Measurements from ENCODE around the gene CNNM2. TPM values are rescaled to one million over a fixed set of nuclear protein-coding genes. Genes with fewer than 3 reads are reported as not detected.

The CNNM2 gene
- total RNA-seq, 2 donors from 2014 or later, result 13.4 to 18.9 TPM

- intact Hi-C loops (cut with DNase I), result no loop called here
- no peak overlapping the region for H3K27ac ChIP-seq
- no peak for DNase-seq (ENCODE audit: low spot score)
- TF ChIP-seq POLR2A (IDR thresholded peaks at IDR 0.05) (no peak), CTCF (IDR thresholded peaks at IDR 0.05) (no peak), POLR2AphosphoS5 (IDR thresholded peaks at IDR 0.05) (no peak)
- H3K9me3 ChIP-seq, result no peaks in the 10 kb centered on the region
- H3K36me3 ChIP-seq, result peaks cover 5 to 8% of the 10 kb centered on the region in 2 donors
- H3K27me3 ChIP-seq (replicated peaks; ENCODE audit: insufficient read depth), result no peaks in the 10 kb centered on the region
- no peaks in the 10 kb centered on the region for H3K4me1 ChIP-seq (replicated peaks)
- no peak overlapping the region for H3K4me3 ChIP-seq
Observed at GRCh38 chr10:103098240-103098639, 180.1 kb downstream of the CNNM2 start.

- no peaks in the 10 kb centered on the region for H3K36me3 ChIP-seq
Observed at GRCh38 chr10:103100620-103101019, 182.5 kb downstream of the CNNM2 start.

GRCh38 chr10:103102195-103102594, 184.1 kb downstream of the CNNM2 start:
- no peak overlapping the region for H3K27ac ChIP-seq
- TF ChIP-seq POLR2A (IDR thresholded peaks at IDR 0.05) (no peak), POLR2AphosphoS5 (IDR thresholded peaks at IDR 0.05) (no peak), CTCF (IDR thresholded peaks at IDR 0.05) (no peak)
- H3K9me3 ChIP-seq, result no peaks in the 10 kb centered on the region
- H3K36me3 ChIP-seq, result no peaks in the 10 kb centered on the region
- H3K4me1 ChIP-seq (replicated peaks), result no peaks in the 10 kb centered on the region
- intact Hi-C loops (cut with DNase I), result no loop called here
- H3K27me3 ChIP-seq (replicated peaks; ENCODE audit: insufficient read depth), result no peaks in the 10 kb centered on the region
- H3K4me3 ChIP-seq, result no peak overlapping the region
- DNase-seq (ENCODE audit: low spot score), result no peak
- 94% methylated on average over 3 of the region's 3 CpGs for WGBS

More at GRCh38 chr10:103100620-103101019, 182.5 kb downstream of the CNNM2 start:
- WGBS, result 71% methylated on average over 2 of the region's 2 CpGs
- no peaks in the 10 kb centered on the region for H3K9me3 ChIP-seq
- no peaks in the 10 kb centered on the region for H3K4me1 ChIP-seq (replicated peaks)
- no peak for DNase-seq (ENCODE audit: low spot score)
- intact Hi-C loops (cut with DNase I), result no loop called here
- H3K27ac ChIP-seq, result no peak overlapping the region
- H3K27me3 ChIP-seq (replicated peaks; ENCODE audit: insufficient read depth), result no peaks in the 10 kb centered on the region
- H3K4me3 ChIP-seq, result no peak overlapping the region
- TF ChIP-seq POLR2AphosphoS5 (IDR thresholded peaks at IDR 0.05) (no peak), CTCF (IDR thresholded peaks at IDR 0.05) (no peak), POLR2A (IDR thresholded peaks at IDR 0.05) (no peak)

GRCh38 chr10:103103989-103104388, 185.9 kb downstream of the CNNM2 start:
- TF ChIP-seq POLR2A (IDR thresholded peaks at IDR 0.05) (no peak), CTCF (IDR thresholded peaks at IDR 0.05) (no peak), POLR2AphosphoS5 (IDR thresholded peaks at IDR 0.05) (no peak)
- Histone ChIP-seq H3K27me3 (replicated peaks; ENCODE audit: insufficient read depth) (no peaks in the 10 kb centered on the region), H3K36me3 (no peaks in the 10 kb centered on the region), H3K9me3 (no peaks in the 10 kb centered on the region), H3K27ac (no peak overlapping the region), H3K4me1 (replicated peaks) (no peaks in the 10 kb centered on the region), H3K4me3 (no peak overlapping the region)
- DNase-seq (ENCODE audit: low spot score), result no peak
- 84% methylated on average over 2 of the region's 2 CpGs for WGBS
- intact Hi-C loops (cut with DNase I), result no loop called here

- Histone ChIP-seq H3K36me3 (no peaks in the 10 kb centered on the region), H3K9me3 (no peaks in the 10 kb centered on the region), H3K4me1 (replicated peaks) (no peaks in the 10 kb centered on the region), H3K27ac (no peak overlapping the region), H3K4me3 (no peak overlapping the region), H3K27me3 (replicated peaks; ENCODE audit: insufficient read depth) (no peaks in the 10 kb centered on the region)
- TF ChIP-seq POLR2AphosphoS5 (IDR thresholded peaks at IDR 0.05), result no peak
- no peak for TF ChIP-seq CTCF (IDR thresholded peaks at IDR 0.05)
- TF ChIP-seq POLR2A (IDR thresholded peaks at IDR 0.05), result no peak
- WGBS, result 48% methylated on average over 2 of the region's 2 CpGs
- intact Hi-C loops (cut with DNase I), result no loop called here
- DNase-seq (ENCODE audit: low spot score), result no peak
Observed at GRCh38 chr10:103104721-103105120, 186.6 kb downstream of the CNNM2 start.

All from prostate gland (tissue), 2 donors.